Body of pancreas (tissue), 4 donors: ENCODE results near the gene KRTAP2-4.

Experiments used
- POLR2A ChIP-seq, 3 donors: fragments of 450-650 bp; IDR thresholded peaks; one replicate each; pipeline ENCODE4 v1.6.1; 2016; ENCODE audit warnings: antibody characterized with exemption in 3 of 3, mild to moderate bottlenecking in 2 of 3
- TF ChIP-seq, protein P1 (sequence below), 7 experiments: fragments of 450-650 bp in 4 of 7; fragments of 200-600 bp in 3 of 7; sonication (generic) in 3 of 7; IDR thresholded peaks; one replicate each; pipeline ENCODE4 v1.5.1; 2016 to 2019; ENCODE audit warnings: antibody characterized with exemption in 7 of 7

DNA sequence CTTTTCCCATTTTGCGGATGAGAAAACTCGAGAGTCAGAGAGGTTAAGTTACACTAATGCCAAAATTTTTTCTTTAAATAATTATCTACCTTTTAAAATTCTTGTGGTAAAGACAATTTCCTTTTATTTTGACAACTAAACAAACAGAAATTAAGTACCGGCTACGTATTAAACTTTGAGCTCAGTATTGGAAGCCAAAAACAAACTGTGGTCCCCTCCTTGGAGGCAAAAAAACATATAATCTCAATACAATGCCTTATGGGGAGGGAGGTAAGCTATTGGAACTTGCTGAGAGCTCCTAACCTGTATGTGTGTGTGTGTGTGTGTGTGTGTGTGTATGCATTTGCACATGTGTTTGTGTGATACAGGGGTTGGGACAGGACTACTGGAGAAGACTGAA, 2.2 kb downstream of the KRTAP2-4 start:
- no peak for TF ChIP-seq POLR2A (IDR thresholded peaks at IDR 0.05)
- TF ChIP-seq, protein P1, sequence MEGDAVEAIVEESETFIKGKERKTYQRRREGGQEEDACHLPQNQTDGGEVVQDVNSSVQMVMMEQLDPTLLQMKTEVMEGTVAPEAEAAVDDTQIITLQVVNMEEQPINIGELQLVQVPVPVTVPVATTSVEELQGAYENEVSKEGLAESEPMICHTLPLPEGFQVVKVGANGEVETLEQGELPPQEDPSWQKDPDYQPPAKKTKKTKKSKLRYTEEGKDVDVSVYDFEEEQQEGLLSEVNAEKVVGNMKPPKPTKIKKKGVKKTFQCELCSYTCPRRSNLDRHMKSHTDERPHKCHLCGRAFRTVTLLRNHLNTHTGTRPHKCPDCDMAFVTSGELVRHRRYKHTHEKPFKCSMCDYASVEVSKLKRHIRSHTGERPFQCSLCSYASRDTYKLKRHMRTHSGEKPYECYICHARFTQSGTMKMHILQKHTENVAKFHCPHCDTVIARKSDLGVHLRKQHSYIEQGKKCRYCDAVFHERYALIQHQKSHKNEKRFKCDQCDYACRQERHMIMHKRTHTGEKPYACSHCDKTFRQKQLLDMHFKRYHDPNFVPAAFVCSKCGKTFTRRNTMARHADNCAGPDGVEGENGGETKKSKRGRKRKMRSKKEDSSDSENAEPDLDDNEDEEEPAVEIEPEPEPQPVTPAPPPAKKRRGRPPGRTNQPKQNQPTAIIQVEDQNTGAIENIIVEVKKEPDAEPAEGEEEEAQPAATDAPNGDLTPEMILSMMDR (IDR thresholded peaks at IDR 0.05): no peak
